HG03558 (cell line): ENCODE data around the gene AFF1.

Experiments
- ATAC-seq: cut with Tn5 transposase; IDR thresholded peaks from one replicate; pipeline ENCODE4 v1.9.1; 2021; ENCODE audit warnings: moderate number of reproducible peaks; ENCODE audit not compliant: unreplicated experiment; ENCODE audit errors: extremely low read depth

AFF1 gene

DNA sequence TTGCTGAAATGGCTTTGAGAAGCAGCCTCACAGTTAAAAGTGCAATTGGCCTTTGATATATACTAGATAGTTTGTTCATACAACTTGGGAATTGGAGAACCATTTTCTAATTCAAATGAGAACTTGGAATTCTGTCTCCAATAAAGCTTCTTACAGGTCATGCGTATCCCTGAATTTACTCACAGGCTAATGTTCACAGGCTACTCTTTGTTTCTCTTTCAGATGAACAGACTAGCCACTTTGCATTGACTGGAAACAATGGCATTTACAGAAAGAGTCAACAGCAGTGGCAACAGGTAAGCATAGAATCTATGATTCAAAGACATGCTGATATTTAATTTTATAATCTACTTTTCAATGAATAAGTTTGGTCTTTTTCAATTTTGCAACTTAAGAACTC is 13.5 kb downstream of the AFF1 start:
- ATAC-seq, result no peak

- ATAC-seq, result no peak
Observed at GRCh38 chr4:86950831-86951525, 16.2 kb downstream of the AFF1 start.

DNA sequence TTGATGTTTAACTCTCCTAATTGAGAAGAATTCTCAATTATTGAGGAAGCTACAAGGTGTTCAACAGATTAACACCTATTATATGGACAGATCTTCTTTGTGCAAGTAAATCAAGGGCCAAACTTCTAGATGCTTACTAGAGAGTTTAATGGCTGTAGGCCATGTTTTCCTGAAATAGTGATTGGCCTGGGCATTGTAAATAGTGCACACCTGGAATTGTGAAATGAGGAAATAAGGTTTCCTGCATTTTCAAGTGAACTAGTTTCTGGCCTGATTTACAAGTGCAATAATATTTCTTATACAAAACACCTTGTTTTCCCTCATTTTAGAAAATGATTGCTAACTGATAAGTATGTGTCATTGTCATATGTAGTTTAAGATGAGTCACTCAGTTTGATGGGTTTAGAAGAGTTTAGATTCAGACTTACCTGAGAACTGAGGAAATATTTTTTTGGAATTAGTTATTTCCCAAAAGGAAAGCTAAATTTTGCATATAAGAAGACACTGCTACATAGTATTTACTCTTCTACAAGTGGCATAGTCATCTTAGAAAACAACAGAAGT is 21.2 kb downstream of the AFF1 start:
- no peak for ATAC-seq

- ATAC-seq, result peak; percentile 50
Observed at GRCh38 chr4:86957215-86957614, 22.4 kb downstream of the AFF1 start.

DNA sequence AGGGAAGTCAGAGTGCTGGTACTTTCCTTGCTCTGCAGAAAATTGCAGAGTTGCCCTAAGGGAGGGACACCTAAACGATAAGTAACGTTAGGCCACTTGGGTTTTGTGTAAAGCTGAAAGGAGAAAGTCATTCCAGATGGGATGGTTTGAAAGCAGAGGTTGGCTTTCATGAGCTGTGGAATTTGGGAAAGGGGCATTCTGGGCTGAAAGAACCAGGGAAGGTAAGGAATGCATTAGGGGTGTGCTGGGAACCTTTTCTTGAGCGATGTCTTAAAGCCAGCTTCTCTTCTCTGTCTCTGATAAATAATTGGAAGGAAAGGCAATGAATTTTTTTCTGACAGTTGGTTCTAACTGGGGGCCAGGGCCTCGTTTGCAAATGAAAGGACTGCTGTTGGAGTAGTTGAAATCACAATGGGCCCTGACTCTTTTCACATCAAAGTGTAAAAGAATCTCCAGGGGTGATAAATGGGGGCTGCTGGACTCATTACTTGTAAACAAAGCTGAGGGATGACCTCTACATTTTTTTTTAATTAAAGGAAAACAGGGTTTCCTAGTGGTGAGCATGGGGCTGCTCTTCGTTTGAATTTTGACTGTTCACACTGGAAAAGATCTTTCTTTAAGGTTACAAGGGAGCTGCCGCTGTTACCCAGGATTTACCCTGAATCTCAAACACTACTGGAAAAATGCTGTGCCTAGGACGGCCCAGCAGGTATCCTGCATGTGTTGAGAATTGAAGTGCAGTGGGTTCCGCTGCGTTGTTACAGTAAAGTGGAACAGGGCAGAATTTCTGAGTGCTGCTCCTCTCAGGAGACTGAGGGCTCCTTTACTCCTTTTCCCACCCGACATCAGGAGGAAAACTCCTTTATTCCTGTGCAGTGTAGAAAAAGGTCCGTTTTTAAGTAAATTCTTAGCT is 25.0 kb downstream of the AFF1 start:
- no peak for ATAC-seq

DNA sequence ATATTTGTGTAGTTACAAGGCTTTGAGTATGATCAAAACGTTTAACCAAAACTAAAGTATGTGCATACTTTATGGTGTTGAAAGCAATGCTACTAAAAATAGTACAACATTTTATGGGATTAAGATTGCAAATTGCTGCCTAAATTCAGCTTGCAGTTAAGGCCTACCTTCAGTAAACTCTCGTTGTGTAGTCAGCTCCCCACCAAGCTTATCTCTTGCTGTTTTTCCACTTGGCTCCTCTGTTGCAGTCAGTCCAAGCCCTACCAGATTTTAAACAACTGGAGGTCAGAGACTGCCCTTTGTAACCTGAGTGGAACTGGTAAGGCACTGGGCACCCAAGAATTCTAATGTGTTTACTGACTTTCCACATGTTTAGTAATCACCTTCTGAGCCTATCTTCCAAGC is 25.7 kb downstream of the AFF1 start:
- ATAC-seq, result no peak

- no peak for ATAC-seq
Observed at GRCh38 chr4:86961116-86961515, 26.3 kb downstream of the AFF1 start.

DNA sequence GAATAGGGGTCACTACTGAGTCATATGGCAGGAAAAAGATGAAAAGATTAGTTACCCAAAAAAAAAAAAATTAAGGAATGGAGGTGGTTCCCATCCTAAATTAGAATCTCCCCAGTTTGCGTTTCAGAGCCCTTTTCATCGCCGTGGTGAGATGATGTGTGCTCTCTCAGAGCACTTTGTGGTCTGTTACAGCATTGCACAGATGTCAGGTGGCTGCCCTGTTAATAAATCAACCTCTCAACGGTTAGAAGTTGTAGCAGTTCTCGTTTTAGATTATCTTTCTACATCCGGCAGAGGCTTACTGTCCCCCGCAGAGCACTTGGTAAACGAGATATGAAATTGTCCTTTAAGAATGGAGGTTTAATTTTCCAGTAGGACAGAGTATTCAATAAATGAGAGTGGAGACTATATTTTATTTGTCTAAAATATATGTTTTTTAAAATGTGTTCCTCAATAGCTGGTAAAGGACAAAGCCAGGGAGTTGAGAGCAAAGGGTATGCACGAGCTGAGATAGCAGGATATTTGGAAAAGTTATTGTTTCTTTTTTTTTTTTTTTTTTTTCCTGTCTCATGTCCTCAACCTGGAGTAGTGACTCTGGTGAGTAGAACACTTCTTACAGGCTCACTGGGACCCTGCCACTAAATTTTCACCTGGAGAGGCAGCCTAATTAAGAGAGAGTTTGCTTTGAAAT is 26.9 kb downstream of the AFF1 start:
- peak; percentile 63 for ATAC-seq

DNA sequence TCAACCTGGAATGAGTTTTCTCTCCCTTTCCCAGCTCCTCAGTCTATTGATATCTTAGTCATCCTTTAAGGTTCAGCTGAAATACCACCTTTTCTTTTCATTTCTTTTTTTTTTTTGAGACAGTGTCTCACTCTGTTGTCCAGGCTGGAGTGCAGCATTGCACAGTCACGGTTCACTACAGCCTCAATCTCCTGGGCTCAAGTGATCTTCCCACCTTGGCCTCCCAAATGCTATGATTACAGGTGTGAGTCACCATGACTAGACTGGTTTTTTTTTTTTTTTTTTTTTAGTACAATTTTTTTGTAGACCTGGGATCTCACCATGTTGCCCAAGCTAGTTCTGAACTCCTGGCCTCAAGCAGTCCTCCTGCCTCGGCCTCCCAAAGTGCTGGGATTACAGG is 28.9 kb downstream of the AFF1 start:
- no peak for ATAC-seq

GRCh38 chr4:86965019-86965976 is 30.5 kb downstream of the AFF1 start:
- ATAC-seq, result peak; percentile 37

DNA sequence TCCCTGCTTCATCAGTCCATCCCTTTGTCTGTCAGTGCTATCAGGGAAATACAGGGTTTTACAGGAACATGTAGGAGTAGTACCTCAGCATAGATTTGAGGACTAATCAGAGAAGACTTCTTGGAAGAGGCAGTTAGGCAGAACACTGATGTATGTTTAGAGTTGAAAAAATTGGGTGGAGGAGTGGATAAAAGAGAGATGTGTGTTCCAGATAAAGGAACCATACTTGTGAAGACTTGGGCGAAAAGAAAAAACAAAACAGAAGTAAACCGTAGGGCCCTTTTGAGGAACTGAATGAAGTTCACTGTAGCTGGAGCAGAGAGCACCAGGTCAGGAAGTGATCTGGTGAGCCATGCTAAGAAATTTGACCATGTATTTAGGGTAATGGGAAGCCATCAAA is 32.3 kb downstream of the AFF1 start:
- ATAC-seq, result no peak

- ATAC-seq, result no peak
Observed at GRCh38 chr4:86967798-86968197, 33.0 kb downstream of the AFF1 start.

GRCh38 chr4:86968547-86968946 is 33.7 kb downstream of the AFF1 start:
- no peak for ATAC-seq

GRCh38 chr4:86970447-86971354 is 35.9 kb downstream of the AFF1 start:
- ATAC-seq, result no peak

- no peak for ATAC-seq
Observed at GRCh38 chr4:86971355-86971683, 36.5 kb downstream of the AFF1 start.

- ATAC-seq, result no peak
Observed at GRCh38 chr4:86972997-86973396, 38.2 kb downstream of the AFF1 start.

GRCh38 chr4:86973668-86974067 is 38.9 kb downstream of the AFF1 start:
- no peak for ATAC-seq

DNA sequence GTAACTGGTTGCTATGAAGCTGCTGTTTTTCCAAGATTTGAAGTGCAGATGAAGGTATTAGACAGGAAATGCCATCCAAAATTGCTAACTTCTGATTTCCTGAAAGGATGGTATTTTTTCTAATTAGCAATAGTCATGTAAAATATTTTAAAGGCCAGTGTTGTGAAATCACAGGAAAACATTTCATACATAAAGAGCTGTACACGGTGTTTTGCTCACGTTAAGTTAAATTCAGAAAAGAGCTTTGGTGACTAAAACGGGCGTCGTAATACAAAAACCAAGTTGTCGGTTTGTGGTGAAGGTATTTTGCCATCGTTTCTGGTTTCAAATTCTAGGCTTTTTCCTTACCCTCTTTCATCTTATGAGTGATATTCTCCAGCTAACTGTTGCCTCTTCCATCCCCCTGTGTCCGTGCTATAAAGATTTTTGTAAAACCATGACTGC is 39.8 kb downstream of the AFF1 start:
- no peak for ATAC-seq

DNA sequence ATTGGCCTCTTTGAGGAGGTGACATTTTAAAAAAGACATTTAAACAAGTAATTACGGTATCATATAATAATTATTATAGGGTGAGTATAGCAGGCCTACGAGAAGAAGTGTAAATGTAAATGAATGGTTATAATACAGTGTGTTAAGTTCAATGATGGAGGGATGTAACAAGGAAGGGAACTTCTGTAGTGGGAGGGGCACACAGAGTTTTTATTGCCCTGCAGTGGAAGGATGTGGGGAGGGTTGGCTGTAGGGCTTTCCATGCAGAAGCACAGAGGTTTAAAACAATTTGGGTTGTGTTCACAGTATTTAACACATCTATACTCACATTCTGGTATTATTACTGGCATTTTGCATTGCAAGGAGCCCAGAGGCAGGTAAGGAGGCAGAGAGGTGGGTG is 41.1 kb downstream of the AFF1 start:
- ATAC-seq, result no peak
